Stimulated activated CD8-positive, alpha-beta memory T cell treated with anti-CD3 and anti-CD28 coated beads, Interleukin-12 subunit alpha, Interleukin-12 subunit beta, amount 100 ng/mL, for 24 hours (primary cell): ENCODE data around the gene PNN.
"Not testable (repeated sequence)": the region's sequence is repeated elsewhere in the genome, so short reads cannot be mapped to it uniquely, and the experiment has no call there.

Source experiments
- DNase-seq: peaks from one replicate; pipeline ENCODE4 v3.0.0-alpha.2; 2020; ENCODE audit errors: extremely low read depth

Gene PNN

GRCh38 chr14:39229601-39230110, 54.6 kb downstream of the PNN start:
- no peak for DNase-seq

GRCh38 chr14:39230416-39231035, 55.5 kb downstream of the PNN start:
- DNase-seq = no peak

GRCh38 chr14:39231751-39232553, 56.9 kb downstream of the PNN start:
- DNase-seq = not testable (repeated sequence)
